ENCODE results near the gene CHRNB4.

Gene CHRNB4

DNA sequence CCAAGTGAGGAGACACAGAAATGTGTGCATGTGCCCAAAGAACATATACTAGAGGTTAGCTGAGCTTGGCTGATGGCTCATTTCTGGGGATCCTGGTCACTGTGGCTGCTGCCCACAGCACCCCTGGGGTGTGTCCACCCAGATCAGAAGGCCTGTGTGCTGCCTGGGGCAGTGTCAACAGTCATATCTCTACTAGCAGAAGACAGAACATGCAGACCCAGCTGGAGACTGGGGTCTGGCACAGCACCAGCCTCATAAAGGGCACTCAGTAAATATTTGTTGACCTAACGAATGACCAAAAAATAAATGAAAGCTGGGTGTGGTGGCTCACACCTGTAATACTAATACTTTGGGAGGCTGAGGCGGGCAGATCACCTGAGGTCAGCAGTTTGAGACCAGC is 36.6 kb downstream of the CHRNB4 start:
- TF ChIP-seq, protein P1, sequence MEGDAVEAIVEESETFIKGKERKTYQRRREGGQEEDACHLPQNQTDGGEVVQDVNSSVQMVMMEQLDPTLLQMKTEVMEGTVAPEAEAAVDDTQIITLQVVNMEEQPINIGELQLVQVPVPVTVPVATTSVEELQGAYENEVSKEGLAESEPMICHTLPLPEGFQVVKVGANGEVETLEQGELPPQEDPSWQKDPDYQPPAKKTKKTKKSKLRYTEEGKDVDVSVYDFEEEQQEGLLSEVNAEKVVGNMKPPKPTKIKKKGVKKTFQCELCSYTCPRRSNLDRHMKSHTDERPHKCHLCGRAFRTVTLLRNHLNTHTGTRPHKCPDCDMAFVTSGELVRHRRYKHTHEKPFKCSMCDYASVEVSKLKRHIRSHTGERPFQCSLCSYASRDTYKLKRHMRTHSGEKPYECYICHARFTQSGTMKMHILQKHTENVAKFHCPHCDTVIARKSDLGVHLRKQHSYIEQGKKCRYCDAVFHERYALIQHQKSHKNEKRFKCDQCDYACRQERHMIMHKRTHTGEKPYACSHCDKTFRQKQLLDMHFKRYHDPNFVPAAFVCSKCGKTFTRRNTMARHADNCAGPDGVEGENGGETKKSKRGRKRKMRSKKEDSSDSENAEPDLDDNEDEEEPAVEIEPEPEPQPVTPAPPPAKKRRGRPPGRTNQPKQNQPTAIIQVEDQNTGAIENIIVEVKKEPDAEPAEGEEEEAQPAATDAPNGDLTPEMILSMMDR (IDR thresholded peaks at IDR 0.05; ENCODE audit: low read length, missing control alignments), result no peak
- no peak overlapping the region for H3K4me3 ChIP-seq (replicated peaks; ENCODE audit: low read depth, low read length)
- DNase-seq (ENCODE audit: low read depth), result no peak

DNA sequence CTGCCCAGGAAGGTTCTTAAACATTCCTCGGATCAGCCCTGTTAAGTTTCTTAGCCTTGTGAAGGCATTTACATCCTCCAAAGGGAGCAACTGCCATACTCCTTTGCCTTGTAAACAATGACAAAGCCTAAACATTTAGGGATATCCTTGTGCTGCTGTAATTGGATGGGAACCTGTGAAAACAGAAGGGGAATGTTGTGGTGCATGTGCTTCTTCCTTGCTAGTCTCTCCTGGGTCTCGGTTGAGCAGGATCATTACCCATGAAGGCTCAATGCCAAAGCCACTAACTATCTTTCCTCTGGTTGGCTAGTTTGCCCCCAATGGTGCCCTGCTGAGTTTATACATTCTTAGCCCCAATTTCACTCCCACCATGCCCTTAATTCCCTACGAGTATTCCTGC is 37.5 kb downstream of the CHRNB4 start:
- TF ChIP-seq, protein P1 (IDR thresholded peaks at IDR 0.05; ENCODE audit: low read length, missing control alignments), result no peak
- no peak for DNase-seq (ENCODE audit: low read depth)
- no peak overlapping the region for H3K4me3 ChIP-seq (replicated peaks; ENCODE audit: low read depth, low read length)

DNA sequence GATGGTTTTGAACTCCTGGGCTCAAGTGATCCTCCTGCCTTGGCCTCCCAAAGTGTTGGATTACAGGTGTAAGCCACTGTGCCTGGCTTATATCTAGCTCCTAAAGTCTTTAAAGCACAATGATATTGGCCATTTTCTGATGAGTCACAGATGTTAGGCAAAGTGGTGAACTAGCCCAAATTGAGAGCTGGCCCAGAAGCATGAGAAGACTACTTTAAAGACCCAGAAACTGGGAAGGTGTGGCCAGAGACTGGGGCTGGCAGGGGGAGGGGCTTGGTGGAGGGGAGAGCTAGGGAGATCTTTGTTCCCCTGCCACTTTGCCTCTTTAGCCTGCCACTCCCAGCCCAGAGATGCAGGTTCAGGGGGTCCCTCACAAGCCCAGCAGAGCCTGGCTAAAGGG is 41.8 kb downstream of the CHRNB4 start:
- no peak for DNase-seq (ENCODE audit: low read depth)
- TF ChIP-seq, protein P1 (IDR thresholded peaks at IDR 0.05; ENCODE audit: low read length, missing control alignments), result no peak
- no peak overlapping the region for H3K4me3 ChIP-seq (replicated peaks; ENCODE audit: low read depth, low read length)

DNA sequence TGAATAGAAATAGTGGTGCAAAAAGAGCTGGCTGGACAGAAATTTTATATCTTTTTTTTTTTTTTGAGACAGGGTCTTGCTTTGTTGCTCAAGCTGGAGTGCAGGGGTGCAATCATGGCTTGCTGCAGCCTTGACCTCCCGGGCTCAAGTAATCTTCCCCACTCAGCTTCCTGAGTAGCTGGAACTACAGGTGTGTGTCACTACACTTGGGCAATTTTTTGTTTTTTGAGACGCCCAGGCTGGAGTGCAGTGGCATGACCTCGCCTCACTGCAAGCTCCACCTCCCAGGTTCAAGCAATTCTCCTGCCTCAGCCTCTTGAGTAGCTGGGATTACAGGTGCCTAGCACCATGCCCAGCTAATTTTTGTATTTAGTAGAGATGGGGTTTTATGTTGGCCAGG is 42.7 kb downstream of the CHRNB4 start:
- DNase-seq (ENCODE audit: low read depth), result no peak
- TF ChIP-seq, protein P1 (IDR thresholded peaks at IDR 0.05; ENCODE audit: low read length, missing control alignments), result no peak
- H3K4me3 ChIP-seq (replicated peaks; ENCODE audit: low read depth, low read length), result no peak overlapping the region

- no peak overlapping the region for H3K4me3 ChIP-seq (replicated peaks; ENCODE audit: low read depth, low read length)
- TF ChIP-seq, protein P1 (IDR thresholded peaks at IDR 0.05; ENCODE audit: low read length, missing control alignments), result no peak
- DNase-seq (ENCODE audit: low read depth), result no peak
Observed at GRCh38 chr15:78597583-78597982, 43.4 kb downstream of the CHRNB4 start.

GRCh38 chr15:78574944-78575343 is 66.1 kb downstream of the CHRNB4 start:
- TF ChIP-seq, protein P1 (IDR thresholded peaks at IDR 0.05; ENCODE audit: low read length, missing control alignments), result no peak
- no peak overlapping the region for H3K4me3 ChIP-seq (replicated peaks; ENCODE audit: low read depth, low read length)
- DNase-seq (ENCODE audit: low read depth), result no peak
